Activated T-helper 1 cell treated with anti-CD3 and anti-CD28 coated beads, Interleukin-12 subunit alpha, Interleukin-12 subunit beta, Interleukin-2, Interleukin-4 antibody, amounts not matched to agents 30 ng/mL and 10 ng/mL and 1 ng/mL, durations not matched to agents 14 hours and 24 hours and 36 hours (primary cell): ENCODE results near the gene PCDHGA10. TPM values are rescaled to one million over a fixed set of nuclear protein-coding genes. Genes with fewer than 3 reads are reported as not detected.
A peak's percentile ranks its signal among the peaks of the same experiment; 100 is the strongest.
"Not testable (repeated sequence)": the region's sequence is repeated elsewhere in the genome, so short reads cannot be mapped to it uniquely, and the experiment has no call there.

ENCODE experiments used
- DNase-seq: peaks from one replicate; pipeline ENCODE4 v3.0.0; 2021; ENCODE audit warnings: low spot score
- H3K27ac Mint-ChIP-seq: one replicate; pipeline ENCODE4 v1.8.0; 2021; ENCODE audit warnings: mild to moderate bottlenecking, mixed read lengths
- H3K27me3 Mint-ChIP-seq: one replicate; pipeline ENCODE4 v1.8.0; 2022; ENCODE audit warnings: mild to moderate bottlenecking, moderate library complexity, mixed read lengths; ENCODE audit not compliant: insufficient read depth
- H3K36me3 Mint-ChIP-seq: one replicate; pipeline ENCODE4 v1.8.0; 2021; ENCODE audit warnings: low read depth, mixed read lengths
- H3K4me1 Mint-ChIP-seq: one replicate; pipeline ENCODE4 v1.8.0; 2021; ENCODE audit warnings: low read depth, mixed read lengths
- H3K4me3 Mint-ChIP-seq: one replicate; pipeline ENCODE4 v1.8.0; 2021; ENCODE audit warnings: mild to moderate bottlenecking, moderate library complexity, mixed read lengths
- H3K9me3 Mint-ChIP-seq: one replicate; pipeline ENCODE4 v1.8.0; 2021; ENCODE audit warnings: mixed read lengths
- intact Hi-C: fragments of 100-400 bp; cut with micrococcal nuclease; formaldehyde crosslinking; loops from one replicate; pipeline ENCODE4 v1.15.1; 2024
- total RNA-seq: library from RNA; stranded (reverse); gene quantifications from 2 replicates; pipeline ENCODE4 v1.2.3, GENCODE V29; 2022

Gene PCDHGA10
- total RNA-seq: 0.10 and 0.13 TPM in 2 replicates

DNA sequence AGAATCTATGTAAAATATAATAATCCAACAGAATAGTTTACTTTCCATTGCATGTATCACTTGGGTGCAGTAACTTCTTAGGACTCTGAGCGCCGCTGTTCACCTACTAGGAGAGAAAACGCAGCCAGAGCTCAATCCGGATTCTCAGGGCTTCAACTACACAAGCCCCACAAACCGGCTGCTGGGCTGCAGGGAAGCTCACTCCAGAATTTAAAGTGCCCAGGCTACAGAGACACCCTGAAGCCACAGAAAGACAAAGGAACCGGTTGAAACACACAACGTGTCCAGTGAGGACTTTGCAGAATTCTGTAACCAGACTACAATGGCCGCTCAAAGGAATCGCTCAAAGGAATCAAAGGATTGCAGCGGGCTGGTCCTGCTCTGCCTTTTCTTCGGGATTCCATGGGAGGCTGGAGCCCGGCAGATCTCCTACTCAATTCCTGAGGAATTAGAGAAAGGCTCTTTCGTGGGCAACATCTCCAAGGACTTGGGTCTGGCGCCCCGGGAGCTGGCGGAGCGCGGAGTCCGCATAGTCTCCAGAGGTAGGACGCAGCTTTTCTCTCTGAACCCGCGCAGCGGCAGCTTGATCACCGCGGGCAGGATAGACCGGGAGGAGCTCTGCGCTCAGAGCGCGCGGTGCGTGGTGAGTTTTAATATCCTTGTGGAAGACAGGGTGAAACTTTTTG lies at the start of gene PCDHGA10:
TSS of gene PCDHGA10 (plus strand) at position 134 of the 686 bp plus-strand sequence. CDS start at position 323, 189 bp downstream.
- Mint-ChIP-seq H3K4me1 (peaks cover 13% of the 10 kb centered on the region), H3K4me3 (peak within 1 kb of the TSS; percentile 84), H3K27ac (peak within 1 kb of the TSS; percentile 68), H3K27me3 (peaks cover 44% of the 10 kb centered on the region), H3K9me3 (peaks cover 21% of the 10 kb centered on the region), H3K36me3 (peaks cover 1% of the 10 kb centered on the region)
- intact Hi-C loops: loop anchor here (1.0 to 10.0 kb wide), 6 partner anchors 41 to 568 kb away; partner anchors contain the start of genes PCDHA8, PCDHA9, PCDHGA6 and PCDHGB3
- DNase-seq: peak; percentile 33

GRCh38 chr5:141363952-141364660 lies 48.7 kb upstream of the PCDHGA10 start, which contains the start of gene PCDHGA5:
TSS of gene PCDHGA5 (plus strand) at chr5:141364162. CDS start at chr5:141364331, 169 bp downstream.
- intact Hi-C loops: loop anchor here (5.0 kb wide), 2 partner anchors 33 to 58 kb away; partner anchors contain the start of genes PCDHGA11 and PCDHGB5
- Mint-ChIP-seq H3K9me3 (peaks cover 56% of the 10 kb centered on the region), H3K4me1 (peaks cover 6% of the 10 kb centered on the region), H3K27ac (peak within 1 kb of the TSS; percentile 5), H3K36me3 (peaks cover 12% of the 10 kb centered on the region), H3K27me3 (peaks cover 27% of the 10 kb centered on the region), H3K4me3 (no peak within 1 kb of the TSS)
- DNase-seq: no peak

DNA sequence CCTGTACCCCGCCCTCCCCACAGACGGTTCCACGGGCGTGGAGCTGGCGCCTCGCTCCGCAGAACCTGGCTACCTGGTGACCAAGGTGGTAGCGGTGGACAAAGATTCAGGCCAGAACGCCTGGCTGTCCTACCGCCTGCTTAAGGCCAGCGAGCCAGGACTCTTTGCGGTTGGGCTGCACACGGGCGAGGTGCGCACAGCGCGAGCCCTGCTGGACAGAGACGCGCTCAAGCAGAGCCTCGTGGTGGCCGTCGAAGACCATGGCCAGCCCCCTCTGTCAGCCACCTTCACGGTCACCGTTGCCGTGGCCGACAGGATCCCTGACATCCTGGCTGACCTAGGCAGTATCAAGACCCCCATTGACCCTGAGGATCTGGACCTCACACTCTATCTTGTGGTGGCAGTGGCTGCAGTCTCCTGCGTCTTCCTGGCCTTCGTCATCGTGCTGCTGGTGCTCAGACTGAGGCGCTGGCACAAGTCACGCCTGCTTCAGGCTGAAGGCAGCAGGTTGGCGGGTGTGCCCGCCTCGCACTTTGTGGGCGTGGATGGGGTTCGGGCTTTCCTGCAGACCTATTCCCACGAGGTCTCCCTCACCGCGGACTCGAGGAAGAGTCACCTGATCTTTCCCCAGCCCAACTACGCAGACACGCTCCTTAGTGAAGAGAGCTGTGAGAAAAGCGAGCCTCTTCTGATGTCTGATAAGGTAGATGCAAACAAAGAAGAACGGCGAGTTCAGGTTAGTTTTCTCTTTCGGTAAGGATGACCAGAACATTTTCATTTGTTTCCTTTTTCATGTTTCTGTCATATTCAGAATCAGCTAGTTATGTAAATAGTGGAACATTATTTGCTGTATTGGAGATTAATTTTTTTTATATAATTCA lies 46.5 kb upstream of the PCDHGA10 start:
- Mint-ChIP-seq H3K27me3 (peaks cover 27% of the 10 kb centered on the region), H3K36me3 (peaks cover 10% of the 10 kb centered on the region), H3K9me3 (peaks cover 51% of the 10 kb centered on the region), H3K4me3 (no peak overlapping the region), H3K4me1 (no peaks in the 10 kb centered on the region), H3K27ac (no peak overlapping the region)
- intact Hi-C loops: no loop called here
- DNase-seq: no peak

DNA sequence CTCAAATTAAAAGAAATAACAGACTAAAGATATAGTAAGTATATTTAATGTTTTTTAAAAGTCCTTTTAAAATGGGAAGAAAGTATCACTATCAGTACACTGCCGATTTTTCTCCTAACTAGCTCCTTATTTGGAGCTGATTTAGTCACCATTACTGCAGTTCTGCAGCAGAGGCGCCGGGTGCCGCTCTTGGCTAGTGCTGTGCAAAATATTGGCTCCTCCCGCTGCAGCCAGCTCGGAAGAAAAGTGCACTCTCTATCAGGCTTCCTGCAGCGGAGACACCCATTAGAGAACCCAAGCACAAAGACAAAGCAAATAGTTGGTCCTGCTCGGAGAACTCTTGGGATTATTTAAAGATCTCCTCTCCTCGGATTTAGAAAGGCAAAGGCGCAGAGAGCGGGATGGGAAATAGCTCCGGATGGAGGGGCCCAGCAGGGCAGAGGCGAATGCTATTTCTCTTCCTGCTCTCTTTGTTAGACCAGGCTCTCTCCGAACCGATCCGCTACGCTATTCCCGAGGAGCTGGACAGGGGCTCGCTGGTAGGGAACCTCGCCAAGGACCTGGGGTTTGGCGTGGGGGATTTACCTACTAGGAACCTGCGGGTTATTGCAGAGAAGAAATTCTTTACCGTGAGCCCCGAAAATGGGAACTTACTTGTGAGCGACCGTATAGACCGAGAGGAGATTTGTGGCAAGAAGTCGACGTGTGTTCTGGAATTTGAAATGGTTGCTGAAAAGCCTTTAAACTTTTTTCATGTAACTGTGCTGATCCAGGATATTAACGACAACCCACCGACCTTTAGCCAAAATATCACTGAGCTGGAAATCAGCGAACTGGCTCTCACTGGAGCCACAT lies 42.6 kb upstream of the PCDHGA10 start, which contains the start of gene PCDHGB3:
TSS of gene PCDHGB3 (plus strand) at position 249 of the 855 bp plus-strand sequence. CDS start at position 402, 153 bp downstream.
- Mint-ChIP-seq H3K4me3 (peak within 1 kb of the TSS; percentile 74), H3K36me3 (peaks cover 6% of the 10 kb centered on the region), H3K27me3 (peaks cover 24% of the 10 kb centered on the region), H3K4me1 (no peaks in the 10 kb centered on the region), H3K27ac (peak within 1 kb of the TSS; percentile 55), H3K9me3 (peaks cover 35% of the 10 kb centered on the region)
- DNase-seq: no peak
- intact Hi-C loops: loop anchor here (5.0 kb wide), 1 partner anchor 42 kb away; the partner anchor contains the start of gene PCDHGA10

DNA sequence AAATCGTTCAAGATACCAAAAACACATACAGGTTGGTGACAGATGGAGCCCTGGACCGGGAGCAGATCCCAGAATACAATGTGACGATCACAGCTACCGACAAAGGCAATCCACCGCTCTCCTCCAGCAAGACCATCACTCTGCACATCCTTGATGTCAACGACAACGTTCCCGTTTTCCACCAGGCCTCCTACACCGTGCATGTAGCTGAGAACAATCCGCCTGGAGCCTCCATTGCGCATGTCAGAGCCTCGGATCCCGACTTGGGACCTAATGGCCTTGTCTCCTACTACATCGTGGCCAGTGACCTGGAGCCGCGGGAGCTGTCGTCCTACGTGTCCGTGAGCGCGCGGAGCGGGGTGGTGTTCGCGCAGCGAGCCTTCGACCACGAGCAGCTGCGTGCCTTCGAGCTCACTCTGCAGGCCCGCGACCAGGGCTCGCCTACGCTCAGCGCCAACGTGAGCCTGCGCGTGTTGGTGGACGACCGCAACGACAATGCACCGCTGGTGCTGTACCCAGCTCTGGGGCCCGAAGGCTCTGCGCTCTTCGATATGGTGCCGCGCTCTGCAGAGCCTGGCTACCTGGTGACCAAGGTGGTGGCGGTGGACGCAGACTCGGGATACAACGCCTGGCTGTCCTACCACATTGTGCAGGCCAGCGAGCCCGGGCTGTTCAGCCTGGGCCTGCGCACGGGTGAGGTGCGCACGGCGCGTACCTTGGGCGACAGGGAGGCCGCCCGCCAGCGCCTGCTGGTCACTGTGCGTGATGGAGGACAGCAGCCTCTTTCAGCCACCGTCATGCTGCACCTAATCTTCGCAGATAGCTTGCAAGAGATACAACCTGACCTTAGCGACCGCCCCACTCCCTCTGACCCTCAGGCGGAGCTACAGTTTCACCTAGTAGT lies 41.0 kb upstream of the PCDHGA10 start:
- H3K27ac Mint-ChIP-seq: no peak overlapping the region
- H3K27me3 Mint-ChIP-seq: peaks cover 18% of the 10 kb centered on the region
- H3K4me1 Mint-ChIP-seq: no peaks in the 10 kb centered on the region
- intact Hi-C loops: loop anchor here (5.0 kb wide), 1 partner anchor 40 kb away; the partner anchor contains the start of gene PCDHGA10
- H3K4me3 Mint-ChIP-seq: no peak overlapping the region
- H3K9me3 Mint-ChIP-seq: peaks cover 31% of the 10 kb centered on the region
- DNase-seq: no peak
- H3K36me3 Mint-ChIP-seq: no peaks in the 10 kb centered on the region

GRCh38 chr5:141373673-141374317 lies 39.0 kb upstream of the PCDHGA10 start, which contains the start of gene PCDHGA6:
TSS of gene PCDHGA6 (plus strand) at chr5:141373891. CDS start at chr5:141374084, 193 bp downstream.
- Mint-ChIP-seq H3K9me3 (peaks cover 35% of the 10 kb centered on the region), H3K27ac (no peak within 1 kb of the TSS), H3K27me3 (peaks cover 14% of the 10 kb centered on the region), H3K4me3 (no peak within 1 kb of the TSS), H3K4me1 (no peaks in the 10 kb centered on the region), H3K36me3 (no peaks in the 10 kb centered on the region)
- DNase-seq: no peak
- intact Hi-C loops: loop anchor here (5.0 kb wide), 1 partner anchor 39 kb away; the partner anchor contains the start of gene PCDHGA10

GRCh38 chr5:141374627-141375026 lies 38.2 kb upstream of the PCDHGA10 start:
- Mint-ChIP-seq H3K4me3 (no peak overlapping the region), H3K36me3 (no peaks in the 10 kb centered on the region), H3K27ac (no peak overlapping the region), H3K27me3 (peaks cover 14% of the 10 kb centered on the region), H3K4me1 (no peaks in the 10 kb centered on the region), H3K9me3 (peaks cover 35% of the 10 kb centered on the region)
- DNase-seq: no peak
- intact Hi-C loops: loop anchor here (5.0 kb wide), 1 partner anchor 38 kb away; the partner anchor contains the start of gene PCDHGA10

GRCh38 chr5:141375444-141376155 lies 37.2 kb upstream of the PCDHGA10 start:
- intact Hi-C loops, DNase-seq, H3K27me3 Mint-ChIP-seq, H3K27ac Mint-ChIP-seq, H3K4me3 Mint-ChIP-seq, H3K36me3 Mint-ChIP-seq, H3K4me1 Mint-ChIP-seq: not testable (repeated sequence)
- H3K9me3 Mint-ChIP-seq: peaks cover 29% of the 10 kb centered on the region

GRCh38 chr5:141382469-141383294 lies 30.1 kb upstream of the PCDHGA10 start, which contains the start of gene PCDHGA7:
TSS of gene PCDHGA7 (plus strand) at chr5:141382742. CDS start at chr5:141382900, 158 bp downstream.
- Mint-ChIP-seq H3K4me3 (peak within 1 kb of the TSS; percentile 81), H3K36me3 (no peaks in the 10 kb centered on the region), H3K27me3 (peaks cover 3% of the 10 kb centered on the region), H3K27ac (no peak within 1 kb of the TSS), H3K9me3 (peaks cover 16% of the 10 kb centered on the region), H3K4me1 (no peaks in the 10 kb centered on the region)
- no peak for DNase-seq
- intact Hi-C loops: loop anchor here (5.0 kb wide), 1 partner anchor 45 kb away; the partner anchor contains the start of gene PCDHGA2
